Heart right ventricle (tissue), 16 donors: Measurements from ENCODE around the gene PKM. TPM values are rescaled to one million over a fixed set of nuclear protein-coding genes. Genes with fewer than 3 reads are reported as not detected.

Experiments
- ATAC-seq, 8 donors: fragments of 200-7000 bp; cut with Tn5 transposase; one replicate each; pipeline ENCODE4 v1.9.1; 2020; ENCODE audit warnings: mild to moderate bottlenecking in 8 of 8, moderate library complexity in 8 of 8, moderate number of reproducible peaks in 1 of 8
- DNase-seq, 2 donors: peaks; one replicate each; pipeline ENCODE4 v3.0.0-alpha.2; 2020
- H3K27ac ChIP-seq, 10 donors: fragments of 200-600 bp; sonication (generic) in 2 of 10; one replicate each; pipeline versions ENCODE4 v1.5.0 to v1.8.0; 2020 to 2022; ENCODE audit warnings: mild to moderate bottlenecking in 3 of 10
- H3K27me3 ChIP-seq, 7 donors: fragments of 200-600 bp; one replicate each; pipeline ENCODE4 v1.8.0; 2021 to 2022; ENCODE audit warnings: mild to moderate bottlenecking in 2 of 7
- H3K36me3 ChIP-seq, 9 donors: fragments of 200-600 bp; sonication (generic) in 1 of 9; one replicate each; pipeline versions ENCODE4 v1.5.0 to v1.8.0; 2020 to 2022; ENCODE audit warnings: mild to moderate bottlenecking in 2 of 9
- H3K4me1 ChIP-seq, 9 donors: fragments of 200-600 bp; sonication (generic) in 1 of 9; one replicate each; pipeline versions ENCODE4 v1.5.0 to v1.8.0; 2020 to 2022; ENCODE audit warnings: mild to moderate bottlenecking in 4 of 9
- H3K4me3 ChIP-seq, 10 donors: fragments of 200-600 bp; sonication (generic) in 2 of 10; one replicate each; pipeline versions ENCODE4 v1.5.0 to v1.8.0; 2020 to 2022; ENCODE audit warnings: mild to moderate bottlenecking in 7 of 10, moderate library complexity in 2 of 10
- H3K9me3 ChIP-seq, 11 donors: fragments of 200-600 bp in 10 of 11; sonication (generic) in 2 of 11; one replicate each; pipeline versions ENCODE4 v1.5.0 to v1.8.0; 2013 to 2022; ENCODE audit warnings: mild to moderate bottlenecking in 2 of 11, control low read depth in 1 of 11, moderate library complexity in 1 of 11
- CTCF ChIP-seq, 9 donors: fragments of 200-600 bp; sonication (generic) in 2 of 9; IDR thresholded peaks; one replicate each; pipeline versions ENCODE4 v1.5.0 to v1.8.0; 2021 to 2022; ENCODE audit warnings: antibody characterized with exemption in 9 of 9, mild to moderate bottlenecking in 5 of 9, moderate library complexity in 1 of 9
- WGBS, 2 donors: extraction: QIAGEN DNeasy Blood & Tissue Kit; methylation state at CpG; one replicate each; pipeline ENCODE4 v1.1.7; 2013; ENCODE audit warnings: inconsistent platforms in 1 of 2; 5-methylcytosine and 5-hydroxymethylcytosine counted together
- intact Hi-C, 10 donors: fragments of 100-400 bp; cut with DNase I; formaldehyde crosslinking; loops; one replicate each; pipeline versions ENCODE4 v1.11.1 to v1.14.2; 2022
- polyA plus RNA-seq, 2 donors: library from polyadenylated mRNA; stranded (reverse); fragments of 200-250 nt; gene quantifications; one replicate each; pipeline ENCODE4 v1.2.3, GENCODE V29; 2013
- total RNA-seq, 10 donors: library from RNA; stranded (reverse); fragmentation: NEBNext Ultra II Directional in 3 of 10; extraction: Animal tissue kit (Norgen Biotek cat#: 25700) in 3 of 10; gene quantifications; one replicate each; pipeline versions ENCODE4 v1.2.1 to v1.2.4, GENCODE V29; 2021 to 2023
- donor health status: Arrhythmogenic right ventricular cardiomyopathy.
- donor health status: ischemic (EF 13 %, LVEDD 7.1; RV severe dilation, severe dysfunction).
- donor health status: healthy with polysubstance abuse.
- donor health status: DM: no; HTN: yes; CAD: no.
- donor health status: DM: no; HTN: no; CAD: no.
- donor health status: ischemic (EF 25% LVEDD 6.9; RV normal size, moderate dysfunction).
- donor health status: ischemic (EF 25% LVEDD 5.7; RV mildly dilated, moderate dysfunction).
- donor health status: healthy.
- donor health status: DM: yes; HTN: yes; CAD: no.
- donor health status: Ischemic cardiomyopathy.
- donor health status: ischemic (EF 35%, LVEDD 5.7; RV mildly dilated, moderate dysfunction).
- donor health status: nonischemic (EF 11% LVEDD 7.7; RV severe dilation, severe dysfunction).
- donor health status: DM: yes; HTN: yes; CAD: no.
- donor health status: PGD.
- donor health status: ischemic (EF 29% LVEDD 5.4; RV normal size, mild dysfunction).
- donor health status: nonischemic (EF 23%, LVEDD 6.1; RV moderate dilation, normal function).

PKM gene
- total and polyA plus RNA-seq, 12 donors, result 549 to 1,508 (median 1,040) TPM

- WGBS, 2 donors, result 93 to 94% methylated on average over 5 of the region's 5 CpGs
- Histone ChIP-seq H3K36me3 (no peaks in the 10 kb centered on the region), H3K9me3 (no peaks in the 10 kb centered on the region), H3K4me1 (no peaks in the 10 kb centered on the region), H3K27ac (no peak overlapping the region), H3K4me3 (no peak overlapping the region), H3K27me3 (peaks cover 0 to 5% (median 0%) of the 10 kb centered on the region in 7 donors)
- DNase-seq (no peak), ATAC-seq (no peak)
- intact Hi-C loops, result no loop called here
- no peak for TF ChIP-seq CTCF (IDR thresholded peaks at IDR 0.05)
These were observed 68.4 kb downstream of the PKM start for GRCh38 chr15:72162569-72162968.

GRCh38 chr15:72161361-72162132, 69.4 kb downstream of the PKM start:
- Histone ChIP-seq H3K9me3 (no peaks in the 10 kb centered on the region), H3K36me3 (no peaks in the 10 kb centered on the region), H3K4me3 (no peak overlapping the region), H3K4me1 (no peaks in the 10 kb centered on the region), H3K27ac (no peak overlapping the region), H3K27me3 (peaks cover 0 to 5% (median 0%) of the 10 kb centered on the region in 7 donors)
- intact Hi-C loops, result no loop called here
- peak in 2 of 8 donors; percentile 21 to 27 for ATAC-seq
- TF ChIP-seq CTCF (IDR thresholded peaks at IDR 0.05), result no peak
- WGBS, 2 donors, result 83 to 86% methylated on average over 7 of the region's 7 CpGs
- DNase-seq, result no peak

- ATAC-seq, result no peak
- no peak overlapping the region for H3K27ac ChIP-seq
- intact Hi-C loops, result no loop called here
These were observed 70.2 kb downstream of the PKM start for GRCh38 chr15:72160696-72161245.

GRCh38 chr15:72156928-72157327, 74.1 kb downstream of the PKM start:
- TF ChIP-seq CTCF (IDR thresholded peaks at IDR 0.05), result no peak
- H3K4me3 ChIP-seq, result no peak overlapping the region
- no peaks in the 10 kb centered on the region for H3K27me3 ChIP-seq
- no peak for DNase-seq
- no peak overlapping the region for H3K27ac ChIP-seq
- WGBS, 2 donors, result 89 to 97% methylated on average over 2 of the region's 2 CpGs
- ATAC-seq, result no peak
- H3K36me3 ChIP-seq, result no peaks in the 10 kb centered on the region
- no peaks in the 10 kb centered on the region for H3K9me3 ChIP-seq
- peaks cover 0 to 12% (median 8%) of the 10 kb centered on the region in 9 donors for H3K4me1 ChIP-seq
- intact Hi-C loops, result loop anchor here in 9 of 10 donors (2.0 to 10.0 kb wide), 13 partner anchors 122 to 712 kb away; no protein-coding TSS in a partner anchor

More at GRCh38 chr15:72160696-72161245, 70.2 kb downstream of the PKM start:
- Histone ChIP-seq H3K36me3 (no peaks in the 10 kb centered on the region), H3K9me3 (no peaks in the 10 kb centered on the region), H3K4me3 (no peak overlapping the region), H3K27me3 (no peaks in the 10 kb centered on the region), H3K4me1 (peaks cover 0 to 1% (median 0%) of the 10 kb centered on the region in 9 donors)
- WGBS, 2 donors, result 93 to 95% methylated on average over 5 of the region's 5 CpGs
- TF ChIP-seq CTCF (IDR thresholded peaks at IDR 0.05), result no peak
- no peak for DNase-seq
